ENCODE results near the gene RPL6. TPM values are rescaled to one million over a fixed set of nuclear protein-coding genes. Genes with fewer than 3 reads are reported as not detected.

The RPL6 gene
- total and polyA plus RNA-seq, 9 of the 15 experiments (the other 6 are each of a cell fraction or from before 2014, with no cell fraction given), result 1,519 to 3,103 (median 2,396) TPM

DNA sequence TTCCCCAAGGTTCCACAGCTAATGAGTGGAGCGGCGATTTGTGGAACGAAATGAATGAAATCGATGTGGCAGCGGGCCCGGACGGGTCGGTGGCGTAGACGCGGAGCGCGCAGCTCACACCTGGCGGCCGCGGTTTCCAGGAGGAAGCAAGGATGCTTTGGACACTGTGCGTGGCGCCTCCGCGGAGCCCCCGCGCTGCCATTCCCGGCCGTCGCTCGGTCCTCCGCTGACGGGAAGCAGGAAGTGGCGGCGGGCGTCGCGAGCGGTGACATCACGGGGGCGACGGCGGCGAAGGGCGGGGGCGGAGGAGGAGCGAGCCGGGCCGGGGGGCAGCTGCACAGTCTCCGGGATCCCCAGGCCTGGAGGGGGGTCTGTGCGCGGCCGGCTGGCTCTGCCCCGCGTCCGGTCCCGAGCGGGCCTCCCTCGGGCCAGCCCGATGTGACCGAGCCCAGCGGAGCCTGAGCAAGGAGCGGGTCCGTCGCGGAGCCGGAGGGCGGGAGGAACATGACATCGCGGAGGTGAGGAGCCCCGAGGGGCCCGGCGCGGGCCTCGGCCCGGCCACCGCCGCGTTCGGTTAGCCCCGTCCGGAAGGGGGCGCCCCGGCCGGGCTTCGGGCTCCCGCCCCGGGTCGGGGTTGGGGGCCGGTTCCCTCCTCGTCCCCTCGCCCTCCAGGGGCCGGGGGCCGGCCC, 9.3 kb upstream of the RPL6 start, which contains the start of gene PTPN11 (continued):
- TF ChIP-seq, protein P1, sequence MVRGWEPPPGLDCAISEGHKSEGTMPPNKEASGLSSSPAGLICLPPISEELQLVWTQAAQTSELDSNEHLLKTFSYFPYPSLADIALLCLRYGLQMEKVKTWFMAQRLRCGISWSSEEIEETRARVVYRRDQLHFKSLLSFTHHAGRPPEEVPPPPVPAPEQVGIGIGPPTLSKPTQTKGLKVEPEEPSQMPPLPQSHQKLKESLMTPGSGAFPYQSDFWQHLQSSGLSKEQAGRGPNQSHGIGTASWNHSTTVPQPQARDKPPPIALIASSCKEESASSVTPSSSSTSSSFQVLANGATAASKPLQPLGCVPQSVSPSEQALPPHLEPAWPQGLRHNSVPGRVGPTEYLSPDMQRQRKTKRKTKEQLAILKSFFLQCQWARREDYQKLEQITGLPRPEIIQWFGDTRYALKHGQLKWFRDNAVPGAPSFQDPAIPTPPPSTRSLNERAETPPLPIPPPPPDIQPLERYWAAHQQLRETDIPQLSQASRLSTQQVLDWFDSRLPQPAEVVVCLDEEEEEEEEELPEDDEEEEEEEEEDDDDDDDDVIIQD (CRISPR knock-in tag; IDR thresholded peaks at IDR 0.05), result no peak
- TF ChIP-seq YBX1 (IDR thresholded peaks at IDR 0.05) (no peak), KLF6 (CRISPR knock-in tag; IDR thresholded peaks at IDR 0.05; ENCODE audit: borderline replicate concordance) (no peak), RBBP5 (IDR thresholded peaks at IDR 0.05; ENCODE audit: borderline replicate concordance, insufficient read depth, low read length, poor library complexity, severe bottlenecking) (peak; percentile 92), ELF4 (CRISPR knock-in tag; IDR thresholded peaks at IDR 0.05) (peak; percentile 97), CCAR2 (IDR thresholded peaks at IDR 0.05; ENCODE audit: low read depth, low read length) (no peak), CREBBP (IDR thresholded peaks at IDR 0.05; ENCODE audit: low read depth, low read length) (no peak), RAD21 (CRISPR knock-in tag; conservative IDR thresholded peaks at IDR 0.05 in 1 of 2, IDR thresholded peaks at IDR 0.05 in 1 of 2) (peak in 1 of 2 experiments; percentile 29; a peak in 2 of 4 replicates), MYBL2 (IDR thresholded peaks at IDR 0.05; ENCODE audit: low read depth) (no peak), MYBL2 (CRISPR knock-in tag; IDR thresholded peaks at IDR 0.05; ENCODE audit: borderline replicate concordance) (no peak), TRIM24 (IDR thresholded peaks at IDR 0.05) (no peak), STAT5A (IDR thresholded peaks at IDR 0.05; ENCODE audit: borderline replicate concordance, low read length) (no peak; the same call in 1 of the 2 replicates), CTBP1 (IDR thresholded peaks at IDR 0.05; ENCODE audit: borderline replicate concordance) (peak; percentile 85; the same call in 1 of the 2 replicates), GTF2E2 (tag; IDR thresholded peaks at IDR 0.05) (peak; percentile 71; the same call in 1 of the 2 replicates), NFE2L1 (tag; IDR thresholded peaks at IDR 0.05; ENCODE audit: borderline replicate concordance, low read depth) (no peak), HDAC8 (tag; IDR thresholded peaks at IDR 0.05) (no peak), TFAM (CRISPR knock-in tag; conservative IDR thresholded peaks at IDR 0.05) (no peak), ZNF384 (IDR thresholded peaks at IDR 0.05; ENCODE audit: low read depth, low read length) (no peak)
- TF ChIP-seq, protein P2, sequence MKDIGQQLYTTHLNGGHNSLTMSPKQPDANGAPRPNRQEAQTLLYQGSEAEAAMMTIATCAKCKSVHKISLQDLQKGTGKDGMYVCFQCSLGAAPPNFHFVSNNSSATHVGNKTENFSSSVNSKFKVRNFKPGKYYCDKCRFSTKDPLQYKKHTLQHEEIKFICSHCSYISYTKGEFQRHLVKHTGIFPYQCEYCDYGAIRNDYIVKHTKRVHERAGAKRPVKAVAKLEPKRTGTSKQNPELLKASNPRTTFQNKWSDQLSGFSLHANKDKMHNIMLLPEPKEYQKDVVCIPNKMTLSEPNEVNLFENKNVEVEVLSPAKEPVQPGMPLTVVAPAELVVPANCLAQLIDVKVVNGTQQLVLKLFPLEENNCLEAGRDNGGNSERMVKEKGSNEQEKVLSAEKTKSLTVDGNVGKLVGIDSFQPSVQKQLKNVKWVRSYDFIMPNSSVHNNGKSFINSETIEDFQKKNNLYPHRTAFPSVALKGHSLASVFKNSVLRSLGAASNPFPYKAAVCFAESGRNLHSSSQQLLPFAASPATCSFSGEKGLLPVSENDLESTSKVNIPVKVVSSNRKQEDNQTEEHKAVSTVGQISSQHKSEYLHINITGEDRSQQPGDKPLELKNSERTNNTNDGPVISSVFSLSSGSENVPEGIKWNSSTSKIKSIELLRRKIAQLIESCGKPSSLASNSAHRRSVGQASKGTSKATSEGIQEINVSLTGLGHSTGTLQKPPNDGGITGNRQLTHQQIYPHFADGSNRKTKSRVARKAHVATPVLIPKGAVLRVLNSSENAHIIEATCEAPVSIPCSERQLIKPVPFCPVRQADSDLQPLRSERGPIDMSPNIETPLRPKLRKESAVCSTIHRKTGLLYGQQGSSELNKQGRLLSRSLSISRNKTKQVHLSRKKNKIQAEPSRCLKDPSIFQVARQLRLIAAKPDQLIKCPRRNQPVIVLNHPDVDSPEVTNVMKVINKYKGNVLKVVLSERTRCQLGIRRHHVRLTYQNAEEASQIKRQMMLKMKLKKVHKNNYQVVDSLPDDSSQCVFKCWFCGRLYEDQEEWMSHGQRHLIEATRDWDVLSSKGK (CRISPR knock-in tag; IDR thresholded peaks at IDR 0.05), result no peak
- TF ChIP-seq, protein P3, sequence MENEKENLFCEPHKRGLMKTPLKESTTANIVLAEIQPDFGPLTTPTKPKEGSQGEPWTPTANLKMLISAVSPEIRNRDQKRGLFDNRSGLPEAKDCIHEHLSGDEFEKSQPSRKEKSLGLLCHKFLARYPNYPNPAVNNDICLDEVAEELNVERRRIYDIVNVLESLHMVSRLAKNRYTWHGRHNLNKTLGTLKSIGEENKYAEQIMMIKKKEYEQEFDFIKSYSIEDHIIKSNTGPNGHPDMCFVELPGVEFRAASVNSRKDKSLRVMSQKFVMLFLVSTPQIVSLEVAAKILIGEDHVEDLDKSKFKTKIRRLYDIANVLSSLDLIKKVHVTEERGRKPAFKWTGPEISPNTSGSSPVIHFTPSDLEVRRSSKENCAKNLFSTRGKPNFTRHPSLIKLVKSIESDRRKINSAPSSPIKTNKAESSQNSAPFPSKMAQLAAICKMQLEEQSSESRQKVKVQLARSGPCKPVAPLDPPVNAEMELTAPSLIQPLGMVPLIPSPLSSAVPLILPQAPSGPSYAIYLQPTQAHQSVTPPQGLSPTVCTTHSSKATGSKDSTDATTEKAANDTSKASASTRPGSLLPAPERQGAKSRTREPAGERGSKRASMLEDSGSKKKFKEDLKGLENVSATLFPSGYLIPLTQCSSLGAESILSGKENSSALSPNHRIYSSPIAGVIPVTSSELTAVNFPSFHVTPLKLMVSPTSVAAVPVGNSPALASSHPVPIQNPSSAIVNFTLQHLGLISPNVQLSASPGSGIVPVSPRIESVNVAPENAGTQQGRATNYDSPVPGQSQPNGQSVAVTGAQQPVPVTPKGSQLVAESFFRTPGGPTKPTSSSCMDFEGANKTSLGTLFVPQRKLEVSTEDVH (IDR thresholded peaks at IDR 0.05; ENCODE audit: low read depth, partially characterized antibody), result peak; percentile 94

Data from K562 (cell line).